PC-9 (cell line): ENCODE measurements around the gene SEMA6D. TPM values are rescaled to one million over a fixed set of nuclear protein-coding genes. Genes with fewer than 3 reads are reported as not detected.

ENCODE experiments used
- BruUV-seq: library from RNA; stranded (reverse); fragments of 400-500 nt; replicated peaks from 2 replicates; lab custom pipeline; 2021; lab: Mats Ljungman, UMichigan
- CTCF ChIA-PET: fragments of 300-600 bp; sonication (Branson Sonifier 250); formaldehyde crosslinking; loops from one replicate; lab custom pipeline; 2022; ENCODE audit warnings: antibody characterized with exemption; lab: Charles Lee
- POLR2A ChIA-PET: fragments of 300-600 bp; sonication (Branson Sonifier 250); formaldehyde crosslinking; loops from one replicate; lab custom pipeline; 2022; ENCODE audit warnings: antibody characterized with exemption; ENCODE audit not compliant: unreplicated experiment; lab: Charles Lee
- DNase-seq, 2 experiments: peaks; one replicate each; pipeline versions ENCODE4 v3.0.0 to v3.0.0-alpha.2; 2015 to 2022; ENCODE audit warnings: mixed read lengths in 1 of 2
- H2AFZ ChIP-seq: fragments of 200-600 bp; sonication (generic); 2 replicates; pipeline ENCODE4 v1.8.1; 2017; ENCODE audit warnings: antibody characterized with exemption
- H3F3A ChIP-seq: fragments of 200-600 bp; sonication (generic); 2 replicates; pipeline ENCODE4 v1.8.1; 2017; ENCODE audit warnings: antibody characterized with exemption, mild to moderate bottlenecking, low read depth; ENCODE audit not compliant: insufficient read depth
- H3K27ac ChIP-seq: fragments of 200-600 bp; sonication (generic); 2 replicates; pipeline ENCODE4 v1.6.1; 2016; ENCODE audit warnings: mixed run types
- H3K27me3 ChIP-seq: fragments of 200-600 bp; sonication (generic); 2 replicates; pipeline ENCODE4 v1.6.1; 2016; ENCODE audit warnings: low read depth, mixed run types; ENCODE audit not compliant: insufficient read depth
- H3K36me3 ChIP-seq: fragments of 200-600 bp; sonication (generic); 2 replicates; pipeline ENCODE4 v1.6.1; 2016; ENCODE audit warnings: low read depth, mixed run types
- H3K4me1 ChIP-seq: fragments of 200-600 bp; sonication (generic); replicated peaks from 2 replicates; pipeline ENCODE4 v1.6.1; 2016; ENCODE audit warnings: mixed run types; ENCODE audit not compliant: insufficient read depth
- H3K4me2 ChIP-seq: fragments of 200-600 bp; sonication (generic); 2 replicates; pipeline ENCODE4 v1.6.1; 2017; ENCODE audit warnings: mixed run types
- H3K4me3 ChIP-seq: fragments of 200-600 bp; sonication (generic); 2 replicates; pipeline ENCODE4 v1.6.1; 2016; ENCODE audit warnings: mixed run types
- H3K79me2 ChIP-seq: fragments of 200-600 bp; sonication (generic); 2 replicates; pipeline ENCODE4 v1.6.1; 2017; ENCODE audit warnings: low read depth, mixed run types
- H3K9me2 ChIP-seq: fragments of 200-600 bp; sonication (generic); 2 replicates; pipeline ENCODE4 v1.8.1; 2017; ENCODE audit warnings: mild to moderate bottlenecking; ENCODE audit not compliant: insufficient read depth
- H3K9me3 ChIP-seq: fragments of 200-600 bp; sonication (generic); 2 replicates; pipeline ENCODE4 v1.8.1; 2016; ENCODE audit warnings: low read depth; ENCODE audit not compliant: insufficient read depth
- H4K20me1 ChIP-seq: fragments of 200-600 bp; sonication (generic); 2 replicates; pipeline ENCODE4 v1.8.1; 2017; ENCODE audit not compliant: insufficient read depth
- CTCF ChIP-seq: fragments of 200-600 bp; sonication (generic); conservative IDR thresholded peaks from 2 replicates; pipeline ENCODE4 v1.6.1; 2017; ENCODE audit warnings: mixed run types, antibody characterized with exemption, mild to moderate bottlenecking, moderate library complexity
- EZH2 ChIP-seq: fragments of 200-600 bp; sonication (generic); IDR thresholded peaks from 2 replicates; pipeline ENCODE4 v1.8.0; 2017; ENCODE audit warnings: antibody characterized with exemption, low read depth
- intact Hi-C: fragments of 100-400 bp; cut with micrococcal nuclease; formaldehyde crosslinking; loops from one replicate; pipeline ENCODE4 v1.10.0; 2022; ENCODE audit not compliant: unreplicated experiment
- total RNA-seq: library from RNA; stranded (reverse); gene quantifications from 2 replicates; pipeline ENCODE4 v1.2.3, GENCODE V29; 2021

Gene SEMA6D
- total RNA-seq, 1 experiment from 2014 or later: not detected

GRCh38 chr15:47728426-47728825 is 11.1 kb downstream of the SEMA6D start:
- no peaks in the 10 kb centered on the region for H3K79me2 ChIP-seq
- H3K4me2 ChIP-seq: no peak overlapping the region
- no peaks in the 10 kb centered on the region for H3K9me3 ChIP-seq
- no peaks in the 10 kb centered on the region for H3K4me1 ChIP-seq
- no peak for DNase-seq
- POLR2A ChIA-PET: no interaction called here
- no peaks in the 10 kb centered on the region for H3K36me3 ChIP-seq
- H3K27me3 ChIP-seq: peaks cover 6% of the 10 kb centered on the region
- H3K4me3 ChIP-seq: no peak overlapping the region
- BruUV-seq: no TSS peak
- no peaks in the 10 kb centered on the region for H3F3A ChIP-seq
- CTCF ChIA-PET: no interaction called here
- intact Hi-C loops: no loop called here
- H2AFZ ChIP-seq: no peak overlapping the region
- no peak for TF ChIP-seq CTCF
- TF ChIP-seq EZH2: no peak
- H4K20me1 ChIP-seq: no peaks in the 10 kb centered on the region
- H3K27ac ChIP-seq: no peak overlapping the region
- H3K9me2 ChIP-seq: no peaks in the 10 kb centered on the region

GRCh38 chr15:47728886-47729285 is 11.6 kb downstream of the SEMA6D start:
- intact Hi-C loops: no loop called here
- Histone ChIP-seq H3K4me3 (no peak overlapping the region), H3K27me3 (peaks cover 6% of the 10 kb centered on the region), H4K20me1 (no peaks in the 10 kb centered on the region), H3K27ac (no peak overlapping the region), H3K9me3 (no peaks in the 10 kb centered on the region), H3K4me1 (no peaks in the 10 kb centered on the region), H2AFZ (no peak overlapping the region), H3K9me2 (no peaks in the 10 kb centered on the region), H3F3A (no peaks in the 10 kb centered on the region), H3K4me2 (no peak overlapping the region), H3K79me2 (no peaks in the 10 kb centered on the region), H3K36me3 (no peaks in the 10 kb centered on the region)
- TF ChIP-seq CTCF: no peak
- no peak for TF ChIP-seq EZH2
- CTCF ChIA-PET: no interaction called here
- BruUV-seq: no TSS peak
- POLR2A ChIA-PET: no interaction called here
- DNase-seq: no peak

- Histone ChIP-seq H2AFZ (no peak overlapping the region), H3F3A (no peaks in the 10 kb centered on the region), H3K9me3 (no peaks in the 10 kb centered on the region), H3K9me2 (no peaks in the 10 kb centered on the region), H3K36me3 (no peaks in the 10 kb centered on the region), H3K79me2 (no peaks in the 10 kb centered on the region), H3K4me3 (no peak overlapping the region), H3K4me2 (no peak overlapping the region), H3K27me3 (peaks cover 2% of the 10 kb centered on the region; the same call in 1 of the 2 replicates), H3K27ac (no peak overlapping the region), H3K4me1 (no peaks in the 10 kb centered on the region), H4K20me1 (no peaks in the 10 kb centered on the region)
- intact Hi-C loops: no loop called here
- no peak for DNase-seq
- TF ChIP-seq EZH2: no peak
- TF ChIP-seq CTCF: no peak
- CTCF ChIA-PET: no interaction called here
- BruUV-seq: no TSS peak
- POLR2A ChIA-PET: no interaction called here
Observed at GRCh38 chr15:47731230-47731629, 13.9 kb downstream of the SEMA6D start.
